Measurements from ENCODE around the gene TIMM23. TPM values are rescaled to one million over a fixed set of nuclear protein-coding genes. Genes with fewer than 3 reads are reported as not detected.

The TIMM23 gene
- total and polyA plus RNA-seq, 10 donors, result 29.9 to 56.2 (median 38.1) TPM

DNA sequence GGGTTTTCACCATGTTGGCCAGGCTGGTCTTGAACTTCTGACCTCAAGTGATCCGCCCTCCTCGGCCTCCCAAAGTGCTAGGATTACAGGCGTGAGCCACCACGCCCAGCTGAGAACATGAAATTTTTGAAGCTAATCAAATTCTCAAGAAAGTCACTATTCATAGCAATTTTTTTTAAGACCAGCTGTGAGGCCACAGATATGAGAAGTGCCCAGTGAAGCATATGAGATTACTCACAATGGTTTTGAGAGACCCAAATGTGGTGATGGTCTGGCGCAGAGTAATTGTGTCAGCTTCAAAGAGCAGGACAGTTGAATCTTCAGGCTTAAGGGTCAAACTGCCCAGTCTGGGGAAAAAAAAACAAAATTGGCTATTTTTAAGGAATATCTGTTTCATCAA lies 41.9 kb downstream of the TIMM23 start:
- H3K36me3 ChIP-seq, result peaks cover 2 to 82% (median 72%) of the 10 kb centered on the region in 6 donors
- H3K4me1 ChIP-seq, result peaks cover 16 to 71% (median 31%) of the 10 kb centered on the region in 6 donors
- no peak for TF ChIP-seq POLR2A (IDR thresholded peaks at IDR 0.05)
- TF ChIP-seq POLR2AphosphoS5 (IDR thresholded peaks at IDR 0.05), result no peak
- TF ChIP-seq, protein P1, sequence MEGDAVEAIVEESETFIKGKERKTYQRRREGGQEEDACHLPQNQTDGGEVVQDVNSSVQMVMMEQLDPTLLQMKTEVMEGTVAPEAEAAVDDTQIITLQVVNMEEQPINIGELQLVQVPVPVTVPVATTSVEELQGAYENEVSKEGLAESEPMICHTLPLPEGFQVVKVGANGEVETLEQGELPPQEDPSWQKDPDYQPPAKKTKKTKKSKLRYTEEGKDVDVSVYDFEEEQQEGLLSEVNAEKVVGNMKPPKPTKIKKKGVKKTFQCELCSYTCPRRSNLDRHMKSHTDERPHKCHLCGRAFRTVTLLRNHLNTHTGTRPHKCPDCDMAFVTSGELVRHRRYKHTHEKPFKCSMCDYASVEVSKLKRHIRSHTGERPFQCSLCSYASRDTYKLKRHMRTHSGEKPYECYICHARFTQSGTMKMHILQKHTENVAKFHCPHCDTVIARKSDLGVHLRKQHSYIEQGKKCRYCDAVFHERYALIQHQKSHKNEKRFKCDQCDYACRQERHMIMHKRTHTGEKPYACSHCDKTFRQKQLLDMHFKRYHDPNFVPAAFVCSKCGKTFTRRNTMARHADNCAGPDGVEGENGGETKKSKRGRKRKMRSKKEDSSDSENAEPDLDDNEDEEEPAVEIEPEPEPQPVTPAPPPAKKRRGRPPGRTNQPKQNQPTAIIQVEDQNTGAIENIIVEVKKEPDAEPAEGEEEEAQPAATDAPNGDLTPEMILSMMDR (IDR thresholded peaks at IDR 0.05 in 8 of 11, conservative IDR thresholded peaks at IDR 0.05 in 3 of 11), result no peak
- H3K27ac ChIP-seq, result peak overlapping the region in 1 of 8 donors; percentile 22
- H3K4me3 ChIP-seq, result no peak overlapping the region
- no peak for DNase-seq
- no peaks in the 10 kb centered on the region for H3K27me3 ChIP-seq (replicated peaks in 1 of 7)
- no peaks in the 10 kb centered on the region for H3K9me3 ChIP-seq
- WGBS, 5 donors, result 84 to 92% (median 88%) methylated on average over 5 of the region's 5 CpGs
- intact Hi-C loops (cut with DNase I; ENCODE audit: low total_unique reads), result no loop called here

DNA sequence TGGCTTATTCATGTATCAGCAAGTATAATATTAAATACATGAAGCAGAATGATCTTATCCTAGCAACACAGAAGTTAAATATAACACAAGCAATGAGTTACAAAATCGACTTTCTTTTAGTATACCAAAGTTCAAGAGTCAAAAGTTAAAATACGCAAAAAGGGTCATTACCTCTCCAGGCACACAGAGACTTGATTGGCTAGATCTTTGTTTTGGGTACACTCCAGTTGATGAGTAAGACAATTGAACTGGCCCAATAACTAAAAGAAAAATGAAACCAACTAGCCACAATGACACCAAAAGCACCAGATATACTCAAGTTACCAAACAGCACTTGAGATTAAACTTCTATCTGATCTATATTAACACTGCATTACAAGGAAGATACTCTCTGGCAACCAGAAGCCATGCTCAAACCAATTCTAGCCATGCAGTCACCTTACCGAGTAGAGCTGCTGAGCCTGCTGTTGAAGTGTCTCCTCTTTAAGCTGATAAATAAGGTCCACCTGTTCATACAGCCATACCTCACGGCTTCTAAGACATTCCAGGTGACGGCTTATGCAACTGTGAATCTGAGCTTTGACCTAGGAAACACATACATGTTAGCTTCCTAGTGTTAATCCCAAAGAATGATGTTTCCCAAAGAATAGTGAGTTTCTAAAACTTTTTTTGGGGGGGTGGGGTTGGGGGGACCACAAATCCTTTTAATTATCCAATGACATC lies 42.6 kb downstream of the TIMM23 start:
- no peaks in the 10 kb centered on the region for H3K27me3 ChIP-seq (replicated peaks in 1 of 7)
- H3K4me3 ChIP-seq, result no peak overlapping the region
- no peak for DNase-seq
- peaks cover 22 to 71% (median 37%) of the 10 kb centered on the region in 6 donors for H3K4me1 ChIP-seq
- intact Hi-C loops (cut with DNase I; ENCODE audit: low total_unique reads), result no loop called here
- peak in 1 of 3 donors; percentile 11 for TF ChIP-seq POLR2AphosphoS5 (IDR thresholded peaks at IDR 0.05)
- TF ChIP-seq, protein P1 (IDR thresholded peaks at IDR 0.05 in 8 of 11, conservative IDR thresholded peaks at IDR 0.05 in 3 of 11), result no peak
- peaks cover 2 to 75% (median 65%) of the 10 kb centered on the region in 6 donors for H3K36me3 ChIP-seq
- peak overlapping the region in 2 of 8 donors; percentile 19 to 29 for H3K27ac ChIP-seq
- no peaks in the 10 kb centered on the region for H3K9me3 ChIP-seq
- 91 to 96% (median 93%) methylated on average over 5 of the region's 5 CpGs for WGBS, 5 donors

DNA sequence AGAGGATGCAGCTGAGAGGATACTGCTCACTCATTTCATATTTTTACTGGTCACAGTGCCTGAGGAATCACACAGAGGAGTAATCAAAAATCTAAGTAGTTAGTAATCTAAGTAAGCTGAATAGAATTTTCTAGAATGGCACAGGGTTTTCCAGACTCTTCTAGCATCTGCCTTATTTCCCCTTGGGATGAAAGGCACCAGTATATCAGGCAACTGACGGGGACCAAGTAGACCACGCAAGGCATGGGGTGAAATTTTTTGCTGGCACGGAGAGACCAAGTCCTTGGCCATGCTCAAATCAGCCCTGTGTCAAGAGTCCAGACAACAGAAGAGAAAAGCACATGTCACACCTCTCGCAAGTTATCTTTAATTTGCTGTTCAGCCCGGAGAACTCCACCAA lies 43.9 kb downstream of the TIMM23 start:
- DNase-seq, result no peak
- Histone ChIP-seq H3K27ac (peak overlapping the region in 1 of 8 donors; percentile 28), H3K4me1 (peaks cover 32 to 72% (median 51%) of the 10 kb centered on the region in 6 donors), H3K36me3 (peaks cover 2 to 62% (median 52%) of the 10 kb centered on the region in 6 donors), H3K9me3 (no peaks in the 10 kb centered on the region), H3K4me3 (no peak overlapping the region), H3K27me3 (replicated peaks in 1 of 7) (no peaks in the 10 kb centered on the region)
- 94 to 98% (median 96%) methylated on average over 5 of the region's 5 CpGs for WGBS, 5 donors
- intact Hi-C loops (cut with DNase I; ENCODE audit: low total_unique reads), result no loop called here
- TF ChIP-seq POLR2AphosphoS5 (IDR thresholded peaks at IDR 0.05) (no peak), POLR2A (IDR thresholded peaks at IDR 0.05) (no peak)
- TF ChIP-seq, protein P1 (IDR thresholded peaks at IDR 0.05 in 8 of 11, conservative IDR thresholded peaks at IDR 0.05 in 3 of 11), result no peak

DNA sequence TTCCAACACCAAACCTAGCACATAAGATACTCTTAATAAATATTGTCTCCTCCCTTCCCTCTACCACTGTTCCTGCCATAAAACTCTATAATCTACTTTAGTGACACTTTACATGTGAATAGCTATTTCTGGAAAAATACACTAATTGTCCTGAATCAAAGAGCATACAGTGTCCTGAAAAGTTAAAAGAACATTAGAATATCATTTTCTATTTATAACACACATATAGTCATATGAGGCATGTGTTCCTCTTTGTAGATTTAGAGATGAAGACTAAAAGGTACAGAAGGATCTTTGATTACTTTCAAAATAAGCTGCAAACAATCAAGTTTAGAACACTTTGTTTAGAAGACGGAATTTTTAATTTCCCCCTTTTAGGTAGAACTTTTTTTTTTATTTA lies 44.5 kb downstream of the TIMM23 start:
- TF ChIP-seq, protein P1 (IDR thresholded peaks at IDR 0.05 in 8 of 11, conservative IDR thresholded peaks at IDR 0.05 in 3 of 11), result no peak
- no peak for TF ChIP-seq POLR2A (IDR thresholded peaks at IDR 0.05)
- TF ChIP-seq POLR2AphosphoS5 (IDR thresholded peaks at IDR 0.05), result no peak
- intact Hi-C loops (cut with DNase I; ENCODE audit: low total_unique reads), result no loop called here
- Histone ChIP-seq H3K27me3 (replicated peaks in 1 of 7) (no peaks in the 10 kb centered on the region), H3K36me3 (peaks cover 2 to 56% (median 46%) of the 10 kb centered on the region in 6 donors), H3K4me3 (no peak overlapping the region), H3K9me3 (no peaks in the 10 kb centered on the region), H3K4me1 (peaks cover 32 to 78% (median 57%) of the 10 kb centered on the region in 6 donors), H3K27ac (peak overlapping the region in 2 of 8 donors; percentile 28 to 94)
- 73 to 90% (median 82%) methylated on average over 1 of the region's 1 CpG for WGBS, 5 donors
- no peak for DNase-seq

Data from spleen (tissue), 11 donors.